GM10266 (cell line): Measurements from ENCODE around the gene KMT2E.
"Not testable (repeated sequence)": the region's sequence is repeated elsewhere in the genome, so short reads cannot be mapped to it uniquely, and the experiment has no call there.

Experiments used
- DNase-seq: peaks from one replicate; pipeline ENCODE4 v3.0.0; 2012; ENCODE audit errors: extremely low spot score
- TF ChIP-seq, protein P1 (sequence below): IDR thresholded peaks from 2 replicates; pipeline ENCODE4 v1.5.1; 2012; ENCODE audit warnings: mild to moderate bottlenecking, low read depth; ENCODE audit not compliant: control insufficient read depth, insufficient read depth; ENCODE audit errors: missing control alignments

KMT2E gene

DNA sequence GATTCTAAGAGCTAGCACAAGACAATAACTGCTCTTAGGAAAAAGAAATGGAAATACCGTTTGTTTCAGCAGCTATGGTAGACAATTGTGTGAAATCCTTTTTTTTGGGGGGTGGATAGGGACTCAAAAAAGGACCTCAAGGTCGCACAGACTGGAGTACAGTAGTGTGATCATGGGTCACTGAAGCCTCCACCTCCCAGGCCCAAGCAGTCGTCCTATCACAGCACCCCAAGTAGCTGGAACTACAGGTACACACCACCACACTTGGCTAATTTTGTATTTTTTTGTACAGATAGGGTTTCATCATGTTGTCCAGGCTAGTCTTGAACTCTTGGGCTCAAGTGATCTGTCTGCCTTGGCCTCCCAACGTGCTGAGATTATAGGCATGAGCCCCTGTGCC lies 33.9 kb downstream of the KMT2E start:
- TF ChIP-seq, protein P1, sequence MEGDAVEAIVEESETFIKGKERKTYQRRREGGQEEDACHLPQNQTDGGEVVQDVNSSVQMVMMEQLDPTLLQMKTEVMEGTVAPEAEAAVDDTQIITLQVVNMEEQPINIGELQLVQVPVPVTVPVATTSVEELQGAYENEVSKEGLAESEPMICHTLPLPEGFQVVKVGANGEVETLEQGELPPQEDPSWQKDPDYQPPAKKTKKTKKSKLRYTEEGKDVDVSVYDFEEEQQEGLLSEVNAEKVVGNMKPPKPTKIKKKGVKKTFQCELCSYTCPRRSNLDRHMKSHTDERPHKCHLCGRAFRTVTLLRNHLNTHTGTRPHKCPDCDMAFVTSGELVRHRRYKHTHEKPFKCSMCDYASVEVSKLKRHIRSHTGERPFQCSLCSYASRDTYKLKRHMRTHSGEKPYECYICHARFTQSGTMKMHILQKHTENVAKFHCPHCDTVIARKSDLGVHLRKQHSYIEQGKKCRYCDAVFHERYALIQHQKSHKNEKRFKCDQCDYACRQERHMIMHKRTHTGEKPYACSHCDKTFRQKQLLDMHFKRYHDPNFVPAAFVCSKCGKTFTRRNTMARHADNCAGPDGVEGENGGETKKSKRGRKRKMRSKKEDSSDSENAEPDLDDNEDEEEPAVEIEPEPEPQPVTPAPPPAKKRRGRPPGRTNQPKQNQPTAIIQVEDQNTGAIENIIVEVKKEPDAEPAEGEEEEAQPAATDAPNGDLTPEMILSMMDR = no peak

DNA sequence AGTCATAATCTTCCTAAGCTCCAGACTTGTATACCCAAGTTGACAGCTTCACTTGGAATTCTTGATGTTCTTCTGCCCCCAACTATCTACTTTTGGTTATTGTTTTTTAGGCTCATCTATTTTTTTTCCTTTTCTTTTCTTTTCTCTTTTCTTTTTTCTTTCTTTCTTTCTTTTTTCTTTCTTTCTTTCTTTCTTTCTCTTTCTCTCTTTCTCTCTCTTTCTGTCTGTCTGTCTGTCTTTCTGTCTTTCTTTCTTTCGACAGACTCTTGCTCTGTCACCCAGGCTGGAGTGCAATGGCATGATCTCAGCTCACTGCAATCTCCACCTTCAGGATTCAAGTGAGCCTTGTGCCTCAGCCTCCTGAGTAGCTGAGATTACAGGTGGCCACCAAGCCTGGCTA lies 36.5 kb downstream of the KMT2E start:
- TF ChIP-seq, protein P1 = no peak
- no peak for DNase-seq

More for the DNA sequence above, 33.9 kb downstream of the KMT2E start:
- DNase-seq = no peak

- not testable (repeated sequence) for DNase-seq
These were observed 36.9 kb downstream of the KMT2E start for GRCh38 chr7:105050899-105051298.

- no peak for DNase-seq
- TF ChIP-seq, protein P1 = no peak
These were observed 41.1 kb downstream of the KMT2E start for GRCh38 chr7:105055084-105055483.

DNA sequence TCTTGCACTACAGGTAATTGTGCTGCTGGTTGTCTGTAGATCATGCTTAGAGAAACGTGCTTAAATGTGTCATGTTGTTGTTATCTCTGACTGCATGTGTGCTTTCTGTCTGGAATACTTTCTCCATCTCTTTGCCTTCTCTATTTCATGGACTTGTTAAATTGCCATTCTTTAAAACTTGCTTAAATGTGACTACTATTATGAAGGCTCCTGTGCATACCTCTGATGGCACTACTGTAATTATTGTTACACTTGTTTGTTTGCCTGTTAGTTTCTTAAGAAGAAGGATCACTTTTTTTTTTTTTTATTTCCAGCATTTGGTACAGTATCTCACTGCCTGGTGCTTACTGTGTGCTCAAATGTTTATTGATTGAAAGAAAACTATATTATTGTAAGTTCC lies 41.6 kb downstream of the KMT2E start:
- TF ChIP-seq, protein P1 = no peak
- DNase-seq = no peak

DNA sequence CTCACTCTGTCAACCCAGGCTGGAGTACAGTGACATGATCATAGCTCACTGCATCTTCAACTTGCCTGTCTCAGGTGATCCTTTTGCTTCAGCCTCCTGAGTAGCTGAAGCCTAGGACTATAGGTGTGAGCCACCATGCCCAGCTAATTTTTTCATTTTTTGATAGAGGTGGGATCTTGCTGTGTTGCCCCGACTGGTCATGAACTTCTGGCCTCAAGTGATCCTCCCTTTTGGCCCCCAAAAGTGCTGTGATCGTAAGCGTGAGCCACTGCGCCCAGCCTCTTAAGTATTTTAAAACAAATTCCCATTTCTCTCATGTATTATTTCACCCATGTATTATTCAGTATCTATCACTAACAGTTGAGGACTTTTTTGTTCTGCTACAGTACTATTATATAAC lies 43.5 kb downstream of the KMT2E start:
- TF ChIP-seq, protein P1 = no peak
- no peak for DNase-seq

GRCh38 chr7:105060437-105060836 lies 46.4 kb downstream of the KMT2E start:
- DNase-seq = no peak
- TF ChIP-seq, protein P1 = no peak

DNA sequence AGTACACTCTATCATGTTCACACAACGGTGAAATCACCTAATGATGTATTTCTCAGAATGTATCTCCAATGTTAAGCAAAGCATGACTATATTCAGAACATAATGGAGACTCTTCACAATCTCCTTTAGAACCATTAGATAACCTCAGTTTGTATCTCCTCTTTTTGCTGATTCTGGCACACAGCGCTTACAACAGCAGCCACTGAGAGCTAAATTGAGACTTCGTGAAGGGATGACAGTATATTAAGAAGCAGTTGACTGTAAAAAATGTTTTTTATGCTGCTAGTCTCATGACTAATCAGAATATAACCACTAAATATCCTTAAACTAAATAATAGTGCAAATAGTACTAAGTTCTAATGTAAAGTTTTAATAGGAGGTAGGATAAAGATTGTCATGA lies 46.9 kb downstream of the KMT2E start:
- no peak for DNase-seq
- TF ChIP-seq, protein P1 = no peak
